ENCODE results near the gene TMEM121.

DNA sequence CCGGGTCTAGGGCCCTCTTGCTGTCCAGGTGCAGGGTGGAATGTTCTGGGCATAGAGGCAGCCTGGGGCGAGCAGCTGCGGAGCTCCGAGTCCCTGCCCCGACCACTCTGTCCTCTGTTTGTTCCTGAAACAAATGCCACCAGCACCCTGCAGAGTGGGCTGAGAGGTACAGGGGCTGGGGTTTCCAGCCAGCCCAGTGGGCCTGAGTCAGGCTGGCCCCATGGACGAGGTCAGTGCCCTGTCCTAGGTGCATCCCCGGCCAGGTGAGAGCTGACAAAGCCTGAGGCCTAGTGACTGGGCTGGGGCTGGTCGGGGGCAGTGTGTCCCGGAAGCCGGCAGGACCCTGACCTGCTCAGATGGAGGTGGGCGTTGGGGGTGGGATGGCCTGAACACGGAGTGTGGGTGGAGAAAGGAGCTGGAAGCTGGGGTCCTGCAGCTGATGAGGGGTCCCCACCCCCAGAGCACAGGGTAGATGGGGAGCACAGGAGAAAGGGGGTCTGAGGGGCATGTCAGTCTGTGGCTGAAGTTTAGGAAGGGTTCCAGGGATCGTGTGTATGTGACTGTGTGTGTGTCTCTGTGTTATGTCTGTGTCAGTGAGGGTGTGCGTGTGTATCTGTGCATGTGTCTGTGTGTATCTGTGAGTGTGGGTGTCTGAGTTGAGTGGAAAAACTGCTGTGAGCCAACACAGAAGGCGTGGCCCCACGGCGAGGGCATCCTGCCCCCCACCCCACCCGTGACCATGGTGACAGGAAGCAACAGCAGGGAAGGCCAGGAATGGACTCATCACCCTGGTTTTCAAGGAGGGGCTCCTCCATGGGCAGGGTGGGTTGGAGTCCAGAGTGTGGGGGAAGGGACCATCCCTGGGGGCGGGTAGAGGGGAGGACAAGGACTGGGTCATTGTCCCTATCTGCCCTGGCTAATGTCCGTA lies 42.0 kb upstream of the TMEM121 start:
- TF ChIP-seq POLR2AphosphoS5 (IDR thresholded peaks at IDR 0.05; ENCODE audit: low read depth, low read length) (no peak), SIN3A (IDR thresholded peaks at IDR 0.05; ENCODE audit: borderline replicate concordance, insufficient read depth, low read length) (no peak), TAF1 (IDR thresholded peaks at IDR 0.05; ENCODE audit: borderline replicate concordance, insufficient read depth, low read length) (no peak), FOXP2 (optimal IDR thresholded peaks at IDR 0.05; ENCODE audit: borderline replicate concordance, extremely low read depth, extremely low read length, insufficient read depth) (no peak)
- TF ChIP-seq, protein P1, sequence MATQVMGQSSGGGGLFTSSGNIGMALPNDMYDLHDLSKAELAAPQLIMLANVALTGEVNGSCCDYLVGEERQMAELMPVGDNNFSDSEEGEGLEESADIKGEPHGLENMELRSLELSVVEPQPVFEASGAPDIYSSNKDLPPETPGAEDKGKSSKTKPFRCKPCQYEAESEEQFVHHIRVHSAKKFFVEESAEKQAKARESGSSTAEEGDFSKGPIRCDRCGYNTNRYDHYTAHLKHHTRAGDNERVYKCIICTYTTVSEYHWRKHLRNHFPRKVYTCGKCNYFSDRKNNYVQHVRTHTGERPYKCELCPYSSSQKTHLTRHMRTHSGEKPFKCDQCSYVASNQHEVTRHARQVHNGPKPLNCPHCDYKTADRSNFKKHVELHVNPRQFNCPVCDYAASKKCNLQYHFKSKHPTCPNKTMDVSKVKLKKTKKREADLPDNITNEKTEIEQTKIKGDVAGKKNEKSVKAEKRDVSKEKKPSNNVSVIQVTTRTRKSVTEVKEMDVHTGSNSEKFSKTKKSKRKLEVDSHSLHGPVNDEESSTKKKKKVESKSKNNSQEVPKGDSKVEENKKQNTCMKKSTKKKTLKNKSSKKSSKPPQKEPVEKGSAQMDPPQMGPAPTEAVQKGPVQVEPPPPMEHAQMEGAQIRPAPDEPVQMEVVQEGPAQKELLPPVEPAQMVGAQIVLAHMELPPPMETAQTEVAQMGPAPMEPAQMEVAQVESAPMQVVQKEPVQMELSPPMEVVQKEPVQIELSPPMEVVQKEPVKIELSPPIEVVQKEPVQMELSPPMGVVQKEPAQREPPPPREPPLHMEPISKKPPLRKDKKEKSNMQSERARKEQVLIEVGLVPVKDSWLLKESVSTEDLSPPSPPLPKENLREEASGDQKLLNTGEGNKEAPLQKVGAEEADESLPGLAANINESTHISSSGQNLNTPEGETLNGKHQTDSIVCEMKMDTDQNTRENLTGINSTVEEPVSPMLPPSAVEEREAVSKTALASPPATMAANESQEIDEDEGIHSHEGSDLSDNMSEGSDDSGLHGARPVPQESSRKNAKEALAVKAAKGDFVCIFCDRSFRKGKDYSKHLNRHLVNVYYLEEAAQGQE (IDR thresholded peaks at IDR 0.05; ENCODE audit: insufficient read depth in 1 of 2, low read depth in 2 of 2, low read length in 2 of 2) = no peak

Measured in PFSK-1 (cell line).